ENCODE data around the gene HIGD1B. TPM values are rescaled to one million over a fixed set of nuclear protein-coding genes. Genes with fewer than 3 reads are reported as not detected.

The HIGD1B gene
- total RNA-seq, 1 donor from 2014 or later: not detected

DNA sequence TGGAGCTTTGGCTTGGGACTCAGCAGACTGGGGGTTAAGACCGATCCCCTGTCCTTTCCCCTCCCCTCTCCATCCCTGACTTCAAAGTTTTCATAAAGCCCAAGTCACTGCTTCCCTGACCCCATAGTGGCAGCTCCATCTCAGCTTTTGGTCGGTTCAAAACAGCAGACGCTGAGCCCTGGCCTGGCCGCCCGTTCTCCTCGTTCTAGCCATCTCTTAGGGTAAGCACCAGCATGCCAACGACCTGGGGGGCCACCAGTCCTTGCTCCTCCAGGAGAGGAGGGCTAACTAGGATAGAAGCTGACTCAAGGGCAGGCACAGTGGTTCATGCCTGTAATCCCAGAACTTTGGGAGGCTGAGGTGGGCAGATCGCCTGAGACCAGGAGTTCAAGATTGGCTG, 1.5 kb upstream of the HIGD1B start:
- Mint-ChIP-seq H3K27ac (no peak overlapping the region), H3K4me1 (ENCODE audit: low read depth) (no peaks in the 10 kb centered on the region), H3K9me3 (no peaks in the 10 kb centered on the region), H3K36me3 (ENCODE audit: low read depth) (peaks cover 15% of the 10 kb centered on the region), H3K27me3 (ENCODE audit: insufficient read depth) (no peaks in the 10 kb centered on the region), H3K4me3 (no peak overlapping the region)
- DNase-seq (ENCODE audit: low spot score): no peak
- intact Hi-C loops (cut with micrococcal nuclease): no loop called here

DNA sequence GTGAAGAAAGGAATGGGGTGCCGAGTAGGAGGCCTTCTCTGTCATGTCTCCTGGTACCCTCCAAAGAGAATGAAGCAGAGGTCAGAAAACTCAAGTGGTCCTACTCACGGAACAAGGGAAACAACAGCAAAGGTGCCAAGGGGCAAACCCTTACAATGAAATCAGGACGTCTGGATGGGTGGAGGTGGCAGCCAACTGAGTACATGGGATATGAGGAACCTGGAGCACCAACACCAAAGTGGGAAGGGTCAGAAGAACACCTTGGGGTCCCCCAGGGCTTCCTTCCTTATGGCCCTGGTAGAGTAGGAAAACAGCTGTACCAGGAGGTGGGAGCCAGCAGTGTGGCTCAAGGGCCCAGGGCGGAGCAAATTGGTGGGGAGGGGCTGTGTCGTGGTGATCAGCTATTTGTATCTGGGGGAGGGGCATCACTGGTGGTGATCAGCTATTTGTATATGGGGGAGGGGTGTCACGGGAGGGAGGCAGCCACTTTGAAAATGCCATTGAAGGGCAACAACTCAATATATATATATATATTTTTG, 643 bp downstream of the HIGD1B start:
- Mint-ChIP-seq H3K4me3 (no peak overlapping the region), H3K27ac (no peak overlapping the region), H3K36me3 (ENCODE audit: low read depth) (peaks cover 25% of the 10 kb centered on the region), H3K9me3 (no peaks in the 10 kb centered on the region), H3K27me3 (ENCODE audit: insufficient read depth) (no peaks in the 10 kb centered on the region), H3K4me1 (ENCODE audit: low read depth) (no peaks in the 10 kb centered on the region)
- intact Hi-C loops (cut with micrococcal nuclease): no loop called here
- no peak for DNase-seq (ENCODE audit: low spot score)

DNA sequence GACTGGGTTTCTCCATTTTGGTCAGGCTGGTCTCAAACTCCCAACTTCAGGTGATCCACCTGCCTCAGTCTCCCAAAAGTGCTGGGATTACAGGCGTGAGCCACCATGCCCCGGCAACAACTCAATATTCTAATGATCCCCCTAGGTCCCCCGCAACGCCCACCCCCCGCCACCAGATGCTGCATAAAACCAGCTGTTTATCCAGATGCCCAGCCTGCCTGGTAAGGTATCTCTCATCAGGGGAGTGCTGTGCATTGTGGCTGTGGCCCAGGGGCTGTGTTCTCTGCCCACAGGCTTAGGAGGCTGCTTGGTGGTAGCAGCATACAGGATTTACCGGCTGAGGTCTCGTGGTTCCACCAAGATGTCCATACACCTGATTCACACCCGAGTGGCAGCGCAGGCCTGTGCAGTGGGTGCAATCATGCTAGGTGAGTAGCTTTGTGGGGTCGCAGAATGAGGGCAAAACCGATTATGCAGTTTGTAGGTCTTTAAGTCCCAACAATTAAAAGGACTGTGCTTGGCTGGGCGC, 1.3 kb downstream of the HIGD1B start:
- Mint-ChIP-seq H3K4me1 (ENCODE audit: low read depth) (no peaks in the 10 kb centered on the region), H3K27ac (no peak overlapping the region)
- intact Hi-C loops (cut with micrococcal nuclease): no loop called here

DNA sequence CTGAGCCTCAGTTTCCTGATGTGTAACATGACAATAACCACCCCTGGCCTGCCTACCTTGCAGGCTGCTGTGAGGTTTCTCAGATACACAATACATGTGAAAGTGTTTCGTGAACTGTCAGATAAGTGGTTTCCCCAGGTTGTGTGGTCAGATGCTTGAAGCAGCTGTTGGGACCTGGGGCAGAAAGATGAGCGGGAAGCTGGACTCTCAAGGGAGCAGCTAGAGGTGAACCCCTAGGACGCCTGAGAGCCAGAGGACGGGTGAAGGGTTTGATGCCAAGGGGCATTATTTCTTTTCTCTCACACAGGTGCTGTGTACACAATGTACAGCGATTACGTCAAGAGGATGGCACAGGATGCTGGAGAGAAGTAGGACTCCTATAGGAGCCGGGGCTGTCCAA, 2.3 kb downstream of the HIGD1B start:
- Mint-ChIP-seq H3K9me3 (no peaks in the 10 kb centered on the region), H3K4me1 (ENCODE audit: low read depth) (no peaks in the 10 kb centered on the region), H3K27ac (no peak overlapping the region)

More for the DNA sequence above, 1.3 kb downstream of the HIGD1B start:
- Mint-ChIP-seq H3K36me3 (ENCODE audit: low read depth) (peaks cover 31% of the 10 kb centered on the region), H3K9me3 (no peaks in the 10 kb centered on the region), H3K27me3 (ENCODE audit: insufficient read depth) (no peaks in the 10 kb centered on the region), H3K4me3 (no peak overlapping the region)
- no peak for DNase-seq (ENCODE audit: low spot score)

DNA sequence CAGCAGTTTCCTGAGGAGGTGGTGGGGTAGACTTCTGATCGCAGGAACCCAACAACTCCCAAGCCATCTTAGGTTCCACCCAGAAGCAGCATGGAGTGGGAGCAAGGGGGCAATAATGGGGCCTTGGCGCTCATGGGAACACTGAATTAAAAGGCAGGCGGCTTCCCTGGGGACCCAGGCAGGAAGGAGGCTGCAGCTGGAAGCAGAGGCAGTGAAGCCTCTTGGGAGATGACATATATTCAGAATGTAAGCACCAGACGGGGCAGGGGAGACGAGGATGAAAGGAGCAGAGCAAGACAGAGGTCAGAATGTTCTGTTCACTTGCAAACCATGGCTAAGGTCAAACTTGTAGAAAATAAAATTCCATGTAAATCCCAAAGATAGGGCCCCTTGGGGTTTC, 2.9 kb downstream of the HIGD1B start:
- no peak for DNase-seq (ENCODE audit: low spot score)
- H3K9me3 Mint-ChIP-seq: no peaks in the 10 kb centered on the region
- peaks cover 41% of the 10 kb centered on the region for H3K36me3 Mint-ChIP-seq (ENCODE audit: low read depth)
- intact Hi-C loops (cut with micrococcal nuclease): no loop called here
- no peak overlapping the region for H3K27ac Mint-ChIP-seq
- H3K4me1 Mint-ChIP-seq (ENCODE audit: low read depth): no peaks in the 10 kb centered on the region
- H3K4me3 Mint-ChIP-seq: no peak overlapping the region
- H3K27me3 Mint-ChIP-seq (ENCODE audit: insufficient read depth): no peaks in the 10 kb centered on the region

More for the DNA sequence above, 2.3 kb downstream of the HIGD1B start:
- Mint-ChIP-seq H3K36me3 (ENCODE audit: low read depth) (peaks cover 41% of the 10 kb centered on the region), H3K4me3 (no peak overlapping the region), H3K27me3 (ENCODE audit: insufficient read depth) (no peaks in the 10 kb centered on the region)
- DNase-seq (ENCODE audit: low spot score): no peak
- intact Hi-C loops (cut with micrococcal nuclease): no loop called here

DNA sequence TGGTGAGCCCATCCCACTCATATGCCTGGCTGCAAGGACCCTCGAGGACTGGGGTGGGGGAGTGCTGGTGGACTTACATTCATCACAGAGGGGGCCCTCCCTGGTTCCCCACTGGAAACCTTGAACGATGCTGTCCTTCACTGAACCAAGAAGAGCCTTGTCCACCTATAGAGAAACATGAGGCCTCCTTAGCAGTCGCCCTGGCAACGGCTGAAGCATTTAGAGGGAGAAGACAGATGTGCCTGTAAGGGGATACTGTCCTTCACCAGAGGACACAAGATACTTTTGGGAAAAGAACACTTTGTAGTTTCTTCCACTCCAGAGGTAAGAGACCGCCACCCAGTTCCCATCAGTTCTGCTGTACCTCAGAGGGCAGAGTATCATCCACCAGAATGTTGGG, 6.5 kb downstream of the HIGD1B start:
- DNase-seq (ENCODE audit: low spot score): no peak
- no peak overlapping the region for H3K27ac Mint-ChIP-seq
- no peaks in the 10 kb centered on the region for H3K9me3 Mint-ChIP-seq
- H3K36me3 Mint-ChIP-seq (ENCODE audit: low read depth): peaks cover 44% of the 10 kb centered on the region
- H3K4me1 Mint-ChIP-seq (ENCODE audit: low read depth): no peaks in the 10 kb centered on the region
- intact Hi-C loops (cut with micrococcal nuclease): no loop called here
- H3K27me3 Mint-ChIP-seq (ENCODE audit: insufficient read depth): no peaks in the 10 kb centered on the region
- H3K4me3 Mint-ChIP-seq: no peak overlapping the region

DNA sequence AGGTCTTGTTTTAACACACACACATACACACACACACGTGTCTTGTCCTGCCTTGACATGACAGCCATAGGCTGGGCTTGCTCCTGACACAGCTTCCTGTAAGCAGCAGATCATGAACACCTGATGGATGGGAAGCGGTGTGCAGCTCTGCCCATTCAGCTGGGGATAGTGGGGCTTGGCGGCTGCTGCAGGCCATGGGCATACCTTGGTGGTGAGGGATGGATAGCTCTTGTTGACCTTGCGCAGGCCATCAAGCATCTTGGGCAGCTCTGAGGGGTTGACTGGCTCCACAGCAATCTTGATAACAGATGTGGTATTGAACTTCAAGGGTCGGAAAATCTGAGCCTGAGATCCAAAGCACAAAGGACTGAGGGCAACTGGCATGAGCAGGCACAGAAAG, 12.0 kb downstream of the HIGD1B start:
- no peaks in the 10 kb centered on the region for H3K9me3 Mint-ChIP-seq
- intact Hi-C loops (cut with micrococcal nuclease): loop anchor here (10.0 kb wide), 1 partner anchor 325 kb away; no protein-coding TSS in a partner anchor
- no peak overlapping the region for H3K4me3 Mint-ChIP-seq
- H3K36me3 Mint-ChIP-seq (ENCODE audit: low read depth): peaks cover 44% of the 10 kb centered on the region
- no peak overlapping the region for H3K27ac Mint-ChIP-seq
- H3K27me3 Mint-ChIP-seq (ENCODE audit: insufficient read depth): no peaks in the 10 kb centered on the region
- no peak for DNase-seq (ENCODE audit: low spot score)
- H3K4me1 Mint-ChIP-seq (ENCODE audit: low read depth): no peaks in the 10 kb centered on the region

DNA sequence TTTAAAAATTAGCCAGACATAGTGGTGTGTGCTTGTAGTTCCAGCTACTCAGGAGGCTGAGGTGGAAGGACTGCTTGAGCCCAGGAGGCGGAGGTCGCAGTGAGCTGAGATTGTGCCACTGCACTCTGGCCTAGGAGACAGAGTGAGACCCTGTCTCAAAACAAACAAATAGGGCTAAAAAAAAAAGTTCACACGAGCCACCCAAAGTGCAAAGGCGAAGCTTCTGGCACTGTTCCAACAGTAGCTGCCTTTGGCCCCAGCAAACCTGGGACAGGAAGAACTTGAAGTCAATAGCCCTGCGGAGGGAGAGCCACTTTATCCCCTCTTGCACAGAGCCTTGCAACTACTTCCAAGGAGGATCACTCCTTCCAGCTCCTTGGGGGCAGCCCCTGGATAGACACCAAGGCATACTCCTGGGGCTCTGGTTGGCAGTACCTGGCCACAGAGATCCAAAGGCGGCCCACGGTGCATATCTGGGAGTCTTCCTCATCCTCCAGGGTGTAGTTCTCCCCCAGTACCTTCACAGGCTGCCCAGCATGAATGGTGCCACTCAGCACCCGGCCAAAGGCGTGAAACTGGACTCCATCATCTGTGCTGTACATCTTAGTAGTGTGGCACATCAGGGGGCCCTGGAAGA, 14.7 kb downstream of the HIGD1B start:
- intact Hi-C loops (cut with micrococcal nuclease): loop anchor here (10.0 kb wide), 1 partner anchor 328 kb away; no protein-coding TSS in a partner anchor
- H3K27me3 Mint-ChIP-seq (ENCODE audit: insufficient read depth): no peaks in the 10 kb centered on the region
- DNase-seq (ENCODE audit: low spot score): no peak
- no peak overlapping the region for H3K27ac Mint-ChIP-seq
- no peak overlapping the region for H3K4me3 Mint-ChIP-seq
- peaks cover 44% of the 10 kb centered on the region for H3K36me3 Mint-ChIP-seq (ENCODE audit: low read depth)
- no peaks in the 10 kb centered on the region for H3K9me3 Mint-ChIP-seq
- H3K4me1 Mint-ChIP-seq (ENCODE audit: low read depth): no peaks in the 10 kb centered on the region

DNA sequence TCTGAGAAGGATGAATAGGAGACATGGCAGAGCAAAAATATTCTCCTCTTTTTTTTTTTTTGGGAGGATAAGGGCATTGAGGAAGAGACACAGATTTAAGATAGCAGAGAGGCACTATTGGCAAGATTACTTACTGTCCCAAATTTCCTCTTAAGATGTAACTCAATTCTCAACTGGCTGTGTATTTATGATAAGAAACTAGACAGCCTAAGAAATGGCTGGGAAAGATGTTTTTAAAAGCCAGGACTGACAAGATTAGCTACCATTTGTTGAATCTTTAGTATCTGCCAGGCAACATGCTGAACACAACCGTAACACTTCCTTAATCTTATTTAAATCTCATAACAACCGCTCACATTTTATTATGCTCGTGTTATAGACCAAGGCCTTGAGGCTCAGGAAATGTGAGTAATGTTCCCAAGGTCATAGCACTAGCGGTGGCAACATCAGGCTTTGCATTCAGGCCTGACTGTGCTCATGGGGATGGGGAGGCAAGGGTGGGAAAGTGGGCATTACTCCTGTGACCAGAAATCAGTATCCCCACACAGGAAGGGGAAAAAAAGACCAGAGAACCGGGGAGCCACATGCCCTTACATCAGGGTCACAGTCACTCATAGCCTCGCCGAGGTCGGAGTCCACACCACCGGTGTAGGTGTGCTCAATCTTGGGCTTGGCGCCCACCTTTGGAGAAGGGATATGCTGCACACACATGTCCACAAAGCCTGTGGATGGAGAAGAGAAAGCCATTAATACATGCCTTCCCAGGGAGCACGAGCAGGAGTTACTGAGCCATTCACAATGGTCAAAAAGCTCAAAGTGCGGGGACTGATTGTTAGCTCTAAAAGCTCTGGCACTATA, 15.6 kb downstream of the HIGD1B start:
- no peak for DNase-seq (ENCODE audit: low spot score)
- intact Hi-C loops (cut with micrococcal nuclease): loop anchor here (10.0 kb wide), 1 partner anchor 328 kb away; no protein-coding TSS in a partner anchor
- H3K36me3 Mint-ChIP-seq (ENCODE audit: low read depth): peaks cover 49% of the 10 kb centered on the region
- H3K27ac Mint-ChIP-seq: no peak overlapping the region
- no peaks in the 10 kb centered on the region for H3K27me3 Mint-ChIP-seq (ENCODE audit: insufficient read depth)
- no peaks in the 10 kb centered on the region for H3K9me3 Mint-ChIP-seq
- H3K4me1 Mint-ChIP-seq (ENCODE audit: low read depth): no peaks in the 10 kb centered on the region
- H3K4me3 Mint-ChIP-seq: no peak overlapping the region

DNA sequence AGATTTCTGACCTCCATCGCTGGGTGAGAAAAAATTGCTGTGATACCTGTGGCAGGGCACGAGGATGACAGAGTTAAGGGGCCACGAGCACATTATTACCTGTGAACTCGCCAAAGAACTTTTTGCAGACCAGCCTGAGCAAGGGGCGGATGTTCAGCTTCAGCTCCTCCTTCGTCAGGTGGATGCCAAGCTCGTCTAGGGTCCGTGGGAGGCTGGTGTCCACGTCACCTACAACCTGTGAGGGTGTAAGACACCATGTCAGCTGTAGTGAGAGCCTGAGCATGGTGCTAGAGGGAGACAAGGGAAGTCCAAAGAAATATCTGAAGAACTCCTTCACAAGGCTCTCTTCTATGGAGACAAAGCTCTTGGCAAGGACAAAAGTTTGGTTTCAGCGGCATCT, 17.1 kb downstream of the HIGD1B start:
- Mint-ChIP-seq H3K9me3 (no peaks in the 10 kb centered on the region), H3K27me3 (ENCODE audit: insufficient read depth) (no peaks in the 10 kb centered on the region), H3K4me3 (no peak overlapping the region), H3K36me3 (ENCODE audit: low read depth) (peaks cover 48% of the 10 kb centered on the region), H3K27ac (no peak overlapping the region), H3K4me1 (ENCODE audit: low read depth) (no peaks in the 10 kb centered on the region)
- DNase-seq (ENCODE audit: low spot score): no peak
- intact Hi-C loops (cut with micrococcal nuclease): loop anchor here (1.0 to 10.0 kb wide), 4 partner anchors 36 to 330 kb away; no protein-coding TSS in a partner anchor

DNA sequence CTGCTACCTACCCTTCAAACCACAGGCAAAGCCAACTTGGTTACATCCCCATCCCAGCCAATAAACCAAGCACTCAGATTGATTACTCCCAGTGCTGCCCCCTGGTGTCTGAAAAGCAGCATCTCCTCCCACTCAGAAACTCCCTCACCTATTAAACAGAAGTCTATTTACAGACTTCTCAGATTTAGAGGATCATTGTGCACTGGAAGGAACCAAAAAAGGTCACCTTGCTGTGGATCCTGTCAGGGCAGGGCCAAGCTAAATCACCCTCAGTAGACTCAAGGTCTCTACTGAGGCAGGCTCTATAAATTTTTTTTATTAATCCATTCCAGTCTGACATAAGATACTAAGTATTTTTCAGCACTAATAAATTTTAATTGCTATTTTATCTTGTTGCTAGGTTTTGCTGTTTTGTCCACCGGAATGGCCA, 17.6 kb downstream of the HIGD1B start:
- Mint-ChIP-seq H3K9me3 (no peaks in the 10 kb centered on the region), H3K4me3 (no peak overlapping the region), H3K36me3 (ENCODE audit: low read depth) (peaks cover 50% of the 10 kb centered on the region), H3K4me1 (ENCODE audit: low read depth) (no peaks in the 10 kb centered on the region), H3K27me3 (ENCODE audit: insufficient read depth) (no peaks in the 10 kb centered on the region), H3K27ac (no peak overlapping the region)
- peak; percentile 45 for DNase-seq (ENCODE audit: low spot score)
- intact Hi-C loops (cut with micrococcal nuclease): loop anchor here (1.0 to 10.0 kb wide), 4 partner anchors 36 to 330 kb away; no protein-coding TSS in a partner anchor

DNA sequence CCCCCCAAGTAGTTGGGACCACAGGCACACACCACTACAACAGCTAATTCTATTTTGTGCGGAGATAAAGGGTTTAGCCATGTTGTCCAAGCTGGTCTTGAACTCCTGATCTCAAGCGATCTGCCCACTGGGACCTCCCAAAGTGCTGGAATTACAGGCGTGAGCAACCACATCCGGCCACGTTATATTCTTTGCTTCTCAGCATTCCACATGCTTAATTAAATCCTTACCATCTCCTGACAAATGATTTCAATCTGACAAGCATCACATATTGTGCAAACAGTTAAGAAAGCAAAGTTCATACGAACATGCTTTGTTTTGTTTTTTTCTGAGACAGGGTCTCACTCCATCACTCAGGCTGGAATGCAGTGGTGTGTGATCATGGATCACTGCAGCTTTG, 18.2 kb downstream of the HIGD1B start:
- Mint-ChIP-seq H3K27me3 (ENCODE audit: insufficient read depth) (no peaks in the 10 kb centered on the region), H3K4me1 (ENCODE audit: low read depth) (no peaks in the 10 kb centered on the region), H3K9me3 (no peaks in the 10 kb centered on the region), H3K4me3 (no peak overlapping the region), H3K36me3 (ENCODE audit: low read depth) (peaks cover 49% of the 10 kb centered on the region), H3K27ac (no peak overlapping the region)
- intact Hi-C loops (cut with micrococcal nuclease): loop anchor here (1.0 to 10.0 kb wide), 4 partner anchors 37 to 331 kb away; no protein-coding TSS in a partner anchor
- DNase-seq (ENCODE audit: low spot score): no peak
